Activated CD8-positive, alpha-beta memory T cell treated with anti-CD3 and anti-CD28 coated beads, Interleukin-2, amount 50 U/mL, for 1 hour (primary cell): ENCODE measurements around the gene B3GALT6.
A peak's percentile ranks its signal among the peaks of the same experiment; 100 is the strongest.
"Not testable (repeated sequence)": the region's sequence is repeated elsewhere in the genome, so short reads cannot be mapped to it uniquely, and the experiment has no call there.

ENCODE experiments used
- DNase-seq: peaks from one replicate; pipeline ENCODE4 v3.0.0-alpha.2; 2020; ENCODE audit errors: extremely low read depth

B3GALT6 gene

DNA sequence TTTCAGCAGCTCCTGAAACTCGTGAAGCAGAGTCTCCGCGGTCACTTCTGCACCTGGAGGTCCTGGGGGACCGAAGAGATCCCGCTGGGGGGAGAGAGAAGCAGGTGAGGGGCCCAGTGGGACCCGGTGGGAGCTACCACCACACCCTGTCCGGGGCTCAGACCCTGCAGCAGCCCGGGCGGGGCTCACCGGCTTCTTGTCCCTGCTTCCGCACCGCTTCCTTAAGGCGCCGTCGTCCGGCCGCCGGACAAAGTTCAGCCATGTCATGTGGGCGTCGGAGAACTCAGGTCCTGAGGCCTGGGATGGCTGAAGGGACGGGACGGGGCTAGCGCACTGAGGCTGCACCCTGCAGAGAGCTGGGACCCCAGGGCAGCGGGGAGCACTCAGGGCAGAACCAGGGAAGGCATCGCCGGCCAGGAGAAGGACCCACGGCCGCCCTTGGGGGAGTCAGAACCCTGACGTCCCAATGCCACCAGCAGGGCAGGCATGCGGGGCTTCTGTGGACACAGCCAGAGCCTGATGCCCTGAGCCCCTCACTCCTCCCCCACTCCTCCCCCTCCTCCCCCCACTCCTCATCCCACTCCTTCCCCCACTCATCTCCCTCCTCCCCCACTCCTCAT is 12.3 kb downstream of the B3GALT6 start:
- DNase-seq, result no peak

DNA sequence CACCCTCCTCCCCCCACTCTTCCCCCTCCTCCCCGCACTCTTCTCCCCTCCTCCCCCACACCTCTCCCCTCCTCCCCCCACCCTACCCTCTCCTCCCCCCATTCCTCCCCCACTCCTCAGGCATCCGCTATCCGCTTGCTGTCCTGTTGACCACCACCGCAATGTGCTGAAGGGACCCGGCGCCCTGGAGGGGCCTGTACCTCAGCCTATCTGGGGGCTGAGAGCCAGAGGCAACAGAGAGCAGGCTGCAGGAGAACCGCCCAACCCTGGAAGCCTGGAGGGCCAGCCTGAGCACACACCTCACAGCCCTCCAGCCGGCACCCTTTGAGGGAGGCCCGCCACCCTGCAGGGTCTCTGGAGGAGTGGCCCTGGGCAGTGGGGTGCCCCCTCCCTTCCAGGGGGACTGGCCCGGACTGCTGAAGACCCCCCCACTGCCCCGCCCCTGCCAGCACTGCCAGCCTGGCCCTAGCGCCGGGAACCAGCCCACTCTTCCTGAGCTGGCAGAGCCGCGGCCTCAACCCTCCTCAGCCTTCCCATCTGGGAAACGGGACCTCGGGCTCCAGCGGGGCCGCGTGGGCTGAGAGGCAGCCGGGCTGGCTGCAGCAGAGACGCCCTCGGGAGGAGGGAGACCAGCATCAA is 13.3 kb downstream of the B3GALT6 start:
- no peak for DNase-seq

DNA sequence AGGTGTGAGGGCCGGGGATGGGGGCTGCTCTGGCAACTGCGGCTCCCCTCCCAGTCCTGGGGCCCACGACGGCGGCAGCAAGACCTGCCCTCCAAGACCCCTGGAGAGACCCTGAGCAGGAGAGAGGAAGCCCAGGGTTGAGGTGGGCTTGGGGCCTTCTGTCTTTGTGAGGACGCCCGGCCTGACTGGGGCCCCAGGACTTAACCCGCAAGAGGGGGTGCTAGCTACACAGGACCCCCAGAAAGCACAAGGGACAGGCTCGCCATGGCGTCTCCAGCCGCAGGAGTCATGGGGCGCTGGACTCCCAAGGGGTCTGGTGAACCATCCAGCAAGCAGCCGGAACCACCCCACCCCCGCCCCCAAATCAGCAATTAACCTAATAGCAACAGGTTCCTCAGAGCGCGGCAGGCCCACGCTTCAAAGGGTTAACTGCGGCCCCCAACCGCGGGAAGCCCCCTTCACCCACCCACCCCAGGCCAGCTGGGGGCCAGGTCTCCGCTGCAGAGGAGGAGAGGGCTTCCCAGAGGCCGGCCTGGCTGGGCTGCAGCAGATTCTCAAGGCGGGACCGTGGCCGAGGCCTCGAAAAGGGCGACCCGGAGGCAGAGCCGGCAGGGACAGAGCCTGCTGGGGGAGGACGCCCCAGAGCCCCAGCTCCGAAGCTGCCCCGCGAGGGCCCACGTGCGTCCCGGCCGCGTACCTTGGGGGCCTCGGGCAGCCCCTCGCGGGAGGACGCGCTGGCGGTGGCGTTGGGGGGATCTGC is 14.0 kb downstream of the B3GALT6 start:
- no peak for DNase-seq

DNA sequence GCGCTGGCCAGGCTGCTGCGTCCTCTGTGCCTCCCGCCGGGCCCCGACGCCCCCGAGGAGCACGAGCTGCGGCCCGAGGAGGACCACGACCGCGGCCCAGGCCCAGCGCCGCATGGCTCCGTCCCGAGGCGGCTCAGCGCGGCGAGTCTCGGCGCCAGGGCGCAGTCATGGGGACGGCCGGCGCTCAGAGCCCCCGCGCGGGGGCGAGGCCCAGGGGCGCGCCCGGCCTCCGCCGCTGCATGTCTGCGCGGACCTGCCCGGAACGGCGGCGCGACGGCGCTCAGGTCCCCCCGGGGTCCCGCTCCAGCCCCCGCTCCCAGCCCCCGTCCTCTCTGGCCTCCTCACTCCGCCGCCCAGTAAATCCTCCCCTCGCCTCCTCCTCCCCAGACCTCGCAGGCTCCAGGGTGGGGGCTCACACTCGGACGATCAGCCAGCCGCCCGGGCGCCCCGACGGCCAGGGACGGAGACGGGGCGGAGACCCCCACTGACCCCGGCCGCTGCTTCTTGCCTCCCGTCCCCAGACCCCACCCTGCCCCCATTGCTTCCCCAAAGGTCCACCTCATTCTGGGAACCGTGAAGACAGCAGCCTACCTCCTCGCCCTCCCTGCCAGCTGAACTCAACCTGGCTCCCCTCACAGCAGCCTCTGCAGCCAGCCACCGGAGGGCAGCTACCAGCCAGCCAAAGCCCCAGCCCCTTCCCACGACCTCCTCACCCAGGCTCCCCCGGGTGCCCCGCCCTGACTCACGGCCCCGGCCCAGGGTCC is 14.7 kb downstream of the B3GALT6 start, which contains the start of gene C1QTNF12:
Gene C1QTNF12 (minus strand): TSS at position 146 of the 764 bp plus-strand sequence. CDS start 32 bp downstream, at position 114.
- DNase-seq, result no peak

DNA sequence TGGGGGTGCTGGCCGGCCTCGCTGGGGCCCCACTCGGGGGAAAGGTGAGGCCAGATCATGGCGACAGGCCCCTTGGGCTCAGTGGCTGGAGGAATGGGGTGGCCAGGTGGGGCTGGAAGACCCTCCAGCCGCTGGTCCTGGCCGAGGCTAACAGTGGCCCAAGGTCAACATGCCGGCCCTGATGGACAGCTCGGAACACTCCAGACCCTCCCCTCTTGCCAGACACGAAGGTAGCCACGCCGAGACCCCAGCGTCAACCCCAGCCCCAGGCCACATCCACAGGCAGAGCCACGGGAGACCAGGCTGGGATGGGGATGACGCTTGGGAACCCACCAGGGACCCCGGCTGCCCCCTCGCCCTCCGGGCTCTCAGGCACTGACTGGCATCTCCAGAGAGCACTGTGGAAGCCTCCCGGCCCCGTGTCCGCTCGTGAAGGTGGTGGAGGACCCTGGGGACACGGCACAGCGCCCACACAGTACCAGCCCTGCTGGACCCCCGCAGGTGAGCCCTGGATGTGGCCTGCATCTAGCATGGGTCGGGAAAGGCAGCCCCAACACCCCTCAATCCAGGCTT is 15.4 kb downstream of the B3GALT6 start:
- DNase-seq, result no peak

DNA sequence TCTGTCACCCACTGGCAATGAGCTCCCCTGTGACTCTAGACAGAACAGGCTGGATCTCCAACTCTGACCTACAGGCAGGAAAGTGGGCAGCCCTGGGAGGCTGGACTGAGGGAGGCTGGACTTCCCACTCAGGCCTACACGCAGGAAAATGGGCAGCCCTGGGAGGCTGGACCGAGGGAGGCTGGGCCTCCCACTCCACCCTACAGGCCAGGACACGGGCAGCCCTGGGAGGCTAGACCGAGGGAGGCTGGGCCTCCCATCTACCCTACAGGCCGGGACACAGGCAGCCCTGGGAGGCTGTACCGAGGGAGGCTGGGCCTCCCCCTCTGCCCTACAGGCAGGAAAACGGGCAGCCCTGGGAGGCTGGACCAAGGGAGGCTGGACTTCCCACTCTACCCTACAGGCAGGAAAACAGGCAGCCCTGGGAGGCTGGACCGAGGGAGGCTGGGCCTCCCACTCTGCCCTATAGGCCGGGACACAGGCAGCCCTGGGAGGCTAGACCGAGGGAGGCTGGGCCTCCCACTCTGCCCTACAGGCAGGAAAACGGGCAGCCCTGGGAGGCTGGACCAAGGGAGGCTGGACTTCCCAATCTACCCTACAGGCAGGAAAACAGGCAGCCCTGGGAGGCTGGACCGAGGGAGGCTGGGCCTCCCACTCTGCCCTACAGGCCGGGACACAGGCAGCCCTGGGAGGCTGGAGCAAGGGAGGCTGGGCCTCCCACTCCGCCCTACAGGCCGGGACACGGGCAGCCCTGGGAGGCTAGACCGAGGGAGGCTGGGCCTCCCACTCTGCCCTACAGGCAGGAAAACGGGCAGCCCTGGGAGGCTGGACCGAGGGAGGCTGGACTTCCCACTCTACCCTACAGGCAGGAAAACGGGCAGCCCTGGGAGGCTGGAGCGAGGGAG is 16.2 kb downstream of the B3GALT6 start:
- DNase-seq, result not testable (repeated sequence)

DNA sequence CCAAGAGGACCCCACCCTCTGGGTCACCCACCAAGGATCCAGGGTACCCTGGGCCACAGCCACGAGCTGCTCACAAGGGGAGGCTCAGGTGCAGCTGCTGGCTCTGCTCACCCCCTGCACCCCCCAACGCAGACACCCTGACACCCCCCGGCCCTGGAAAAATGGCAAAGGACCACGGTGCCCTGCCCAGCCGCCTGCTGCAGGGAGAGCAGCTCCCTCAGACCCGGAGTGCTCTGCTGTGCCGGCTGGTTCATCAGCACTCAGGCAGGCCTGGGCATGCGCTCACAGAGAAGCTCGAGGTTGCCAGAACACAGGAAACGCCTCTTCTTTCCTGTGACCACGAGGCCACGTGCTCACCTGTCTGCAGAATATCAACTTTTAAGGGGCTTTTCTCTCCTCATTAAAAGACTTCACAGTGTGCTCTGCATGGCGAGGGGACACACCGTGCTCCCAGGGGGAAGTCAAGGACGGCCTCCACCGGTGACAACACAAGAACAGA is 18.8 kb downstream of the B3GALT6 start:
- peak; percentile 51 for DNase-seq

DNA sequence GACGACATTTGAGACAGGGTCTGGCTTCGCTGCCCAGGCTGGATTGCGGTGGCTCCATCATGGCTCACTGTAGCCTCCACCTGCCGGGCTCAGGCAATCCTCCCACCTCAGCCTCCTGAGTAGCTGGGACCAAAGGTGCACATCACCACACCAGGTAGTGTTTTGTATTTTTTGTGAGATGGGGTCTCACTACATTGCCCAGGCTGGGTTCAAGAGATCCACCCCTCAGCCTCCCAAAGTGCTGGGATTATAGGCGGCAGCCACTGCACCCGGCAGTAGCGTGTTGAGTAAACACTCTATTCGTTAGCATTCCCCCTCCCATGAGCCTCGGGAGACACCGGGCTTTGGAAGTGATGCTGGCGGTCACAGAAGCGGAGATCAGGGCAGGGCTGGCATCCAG is 21.3 kb downstream of the B3GALT6 start:
- no peak for DNase-seq

DNA sequence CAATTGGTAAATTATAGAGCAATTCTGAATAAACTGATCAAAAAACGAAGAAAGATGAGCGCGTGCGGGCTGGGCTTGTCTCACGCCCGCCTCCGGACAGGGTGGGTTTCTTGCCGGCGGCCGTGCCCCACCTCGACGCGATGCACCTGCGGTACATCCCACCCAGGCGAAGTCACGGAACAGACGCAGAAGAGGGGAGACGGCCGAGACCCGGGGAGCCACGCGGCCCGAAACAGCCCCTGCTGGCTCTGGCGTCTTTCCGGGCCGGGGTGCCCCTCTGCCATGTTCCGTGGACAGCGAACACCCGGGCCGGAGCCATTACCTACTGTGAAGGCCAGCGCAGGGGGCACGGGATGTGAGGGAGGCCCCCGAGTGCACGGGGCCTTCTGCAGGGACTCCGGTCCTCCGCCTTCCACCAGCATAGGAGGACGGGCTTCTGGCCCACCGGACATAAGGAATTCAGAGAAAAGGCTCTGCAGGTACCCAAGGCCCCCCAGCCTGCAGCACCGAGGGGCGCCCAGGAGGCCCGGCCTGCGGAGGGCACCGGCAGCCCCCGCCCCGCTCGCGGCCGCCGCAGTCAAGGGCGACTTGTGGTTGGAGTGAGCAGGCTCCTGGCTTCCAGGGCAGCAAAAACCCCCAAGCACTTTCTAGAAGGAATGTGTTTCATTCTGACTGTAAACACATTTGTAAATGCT is 22.1 kb downstream of the B3GALT6 start:
- DNase-seq, result no peak

DNA sequence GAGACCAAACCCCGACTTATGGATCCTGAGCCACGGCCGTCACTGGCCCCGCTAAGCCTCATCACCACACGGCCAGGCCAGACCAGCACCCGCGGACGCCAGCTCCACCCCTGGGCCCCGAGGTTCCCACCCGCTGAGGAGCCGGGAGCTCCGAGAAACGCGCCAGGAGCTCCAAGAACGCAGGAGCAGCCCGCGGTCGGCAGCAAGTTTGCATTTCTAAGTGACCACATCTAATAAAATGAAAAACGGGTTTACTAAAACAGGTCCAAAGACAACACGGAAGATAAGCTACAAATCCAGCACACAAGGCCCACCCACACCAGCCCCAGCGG is 22.6 kb downstream of the B3GALT6 start:
- DNase-seq, result no peak

DNA sequence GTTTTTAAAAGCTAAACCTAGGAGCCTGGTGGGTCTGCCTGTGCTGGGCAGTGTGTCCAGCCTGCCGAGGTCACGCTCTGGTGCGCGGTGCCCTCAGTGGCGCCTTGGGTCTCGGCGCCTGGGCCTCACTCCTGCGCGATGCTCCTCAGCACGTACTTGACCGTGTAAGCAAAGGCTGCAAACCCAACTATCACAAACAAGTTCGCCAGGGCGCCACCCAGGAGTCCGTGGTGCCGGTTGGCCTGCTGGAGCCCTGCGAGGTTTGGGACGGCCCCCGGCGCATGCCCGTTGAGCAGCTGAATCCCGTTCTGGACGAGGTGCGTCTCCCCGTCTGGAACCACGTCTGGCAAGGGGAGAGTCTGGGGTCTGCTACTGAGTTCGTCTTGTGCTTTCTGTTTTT is 23.0 kb downstream of the B3GALT6 start:
- no peak for DNase-seq

DNA sequence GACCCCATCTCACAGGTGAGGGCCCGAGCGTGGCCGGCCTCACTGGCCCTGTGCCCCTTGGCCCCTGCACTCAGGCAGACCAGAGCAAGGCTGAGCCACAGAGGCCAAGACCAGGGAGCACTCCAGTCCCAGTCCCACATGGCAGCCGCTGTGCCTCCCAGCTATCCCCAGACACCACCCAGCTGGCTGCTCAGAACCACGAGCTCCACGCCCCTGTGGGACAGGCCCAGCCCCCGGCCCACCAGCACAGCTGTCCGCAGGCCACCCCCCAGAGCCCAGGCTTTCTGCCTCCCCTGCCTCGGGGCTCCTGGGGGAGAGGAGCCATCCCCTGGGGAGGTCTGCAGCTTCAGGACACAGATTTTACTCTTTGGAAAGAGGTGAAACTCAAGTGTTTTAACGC is 23.6 kb downstream of the B3GALT6 start:
- no peak for DNase-seq

DNA sequence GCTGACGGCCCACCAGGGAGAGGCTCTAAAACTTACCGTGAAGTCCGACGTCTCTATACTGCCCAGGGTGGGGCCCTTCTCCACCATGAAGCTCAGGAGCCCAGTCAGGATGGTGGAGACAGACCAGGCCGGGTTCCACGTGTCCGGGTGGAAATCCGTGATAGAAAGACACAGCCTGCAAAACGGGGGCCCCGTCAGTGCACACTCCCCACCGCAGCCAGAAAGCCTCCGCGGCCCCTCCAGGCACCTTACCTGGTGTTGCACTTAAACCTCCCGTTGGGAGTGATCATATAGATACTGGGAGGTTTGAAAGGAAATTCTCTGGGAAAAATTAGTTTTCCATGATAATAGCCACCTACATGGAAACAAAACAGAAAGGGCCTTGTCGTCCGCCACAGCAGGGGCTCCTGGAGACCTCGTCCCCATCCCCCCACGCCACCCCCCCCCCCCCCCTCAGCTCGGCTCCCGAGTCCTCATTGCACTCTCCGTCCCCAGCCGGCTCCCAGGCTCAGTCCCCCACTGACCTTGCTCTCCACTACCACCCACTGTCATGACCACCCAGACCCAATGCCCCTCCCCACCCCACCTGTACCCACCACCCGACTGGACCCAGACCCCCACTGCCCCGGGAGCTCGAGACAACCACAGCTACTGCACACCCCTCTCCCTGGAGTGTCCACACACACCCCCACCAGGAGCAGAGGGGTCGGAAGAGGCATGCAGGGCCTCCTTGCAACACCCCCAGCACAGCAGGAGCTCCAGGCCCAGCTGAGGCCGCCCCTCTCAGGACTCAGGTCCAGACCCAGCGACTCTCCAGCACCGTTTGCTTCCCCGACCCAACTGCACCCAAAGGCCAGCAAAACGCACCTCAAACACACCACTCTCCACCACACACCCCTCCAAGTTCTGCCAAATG is 25.2 kb downstream of the B3GALT6 start:
- no peak for DNase-seq

DNA sequence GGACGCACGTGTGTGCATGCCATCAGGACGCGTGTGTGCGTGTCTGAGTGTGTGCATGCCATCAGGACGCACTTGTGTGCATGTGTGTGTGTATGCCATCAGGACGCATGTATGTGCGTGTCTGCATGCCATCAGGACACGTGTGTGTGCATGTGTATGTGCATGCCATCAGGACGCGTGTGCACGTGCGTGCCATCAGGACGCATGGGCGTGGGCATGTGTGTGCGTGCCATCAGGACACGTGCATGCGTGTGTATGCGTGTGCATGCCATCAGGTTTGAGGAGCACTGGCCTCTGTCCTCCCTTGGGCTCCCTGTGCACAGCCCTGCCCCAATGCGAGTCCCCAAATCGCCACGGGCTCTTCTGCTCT is 27.1 kb downstream of the B3GALT6 start:
- DNase-seq, result no peak

DNA sequence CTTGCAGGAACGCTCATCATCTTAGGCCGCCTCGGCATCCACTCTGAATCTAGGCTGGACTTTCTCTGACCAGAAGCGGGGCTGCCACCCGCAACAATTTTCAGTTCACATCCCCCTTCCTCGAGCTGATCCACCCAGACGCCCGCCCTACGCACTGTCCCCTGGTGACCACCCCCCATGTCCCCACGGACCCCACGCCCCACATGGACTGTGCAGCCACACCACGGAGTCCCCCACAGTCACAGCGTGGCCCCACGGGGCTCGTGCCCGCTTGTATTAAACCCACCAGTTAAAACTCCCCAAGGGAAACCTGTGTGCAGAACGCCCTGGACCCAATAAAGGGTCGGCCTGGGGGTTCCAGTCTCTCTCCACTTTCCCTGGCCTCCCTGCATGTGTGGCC is 27.5 kb downstream of the B3GALT6 start:
- no peak for DNase-seq

DNA sequence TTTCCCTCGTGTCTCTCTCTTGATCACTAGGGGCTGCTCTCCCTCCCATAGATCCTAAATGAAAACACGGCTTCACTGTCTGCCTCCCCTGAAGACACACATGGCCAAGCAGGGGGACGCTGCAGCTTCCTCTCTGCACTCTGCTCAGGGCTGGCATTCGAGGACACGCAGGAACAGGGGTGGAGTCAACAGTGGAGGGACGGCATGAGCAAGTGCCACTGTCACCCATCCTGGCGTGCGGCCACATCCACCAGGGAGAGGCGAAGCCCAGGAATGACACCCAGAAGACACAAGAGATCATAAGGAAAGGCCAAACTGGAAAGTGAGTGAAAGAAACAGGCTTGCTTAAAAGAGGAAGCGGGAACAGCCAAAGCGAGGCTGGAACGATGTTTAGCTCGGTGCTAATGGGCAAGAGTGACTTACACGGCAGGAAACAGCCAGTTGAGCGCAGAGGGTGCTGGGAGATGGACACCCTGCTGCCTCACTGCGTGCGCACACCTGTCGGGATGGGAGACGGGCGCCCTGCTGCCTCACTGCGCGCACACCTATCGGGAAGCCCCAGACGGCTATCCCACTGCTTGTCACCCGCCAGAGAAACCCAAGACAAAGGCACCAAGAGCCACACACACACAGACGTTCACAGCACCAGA is 28.0 kb downstream of the B3GALT6 start:
- DNase-seq, result no peak

DNA sequence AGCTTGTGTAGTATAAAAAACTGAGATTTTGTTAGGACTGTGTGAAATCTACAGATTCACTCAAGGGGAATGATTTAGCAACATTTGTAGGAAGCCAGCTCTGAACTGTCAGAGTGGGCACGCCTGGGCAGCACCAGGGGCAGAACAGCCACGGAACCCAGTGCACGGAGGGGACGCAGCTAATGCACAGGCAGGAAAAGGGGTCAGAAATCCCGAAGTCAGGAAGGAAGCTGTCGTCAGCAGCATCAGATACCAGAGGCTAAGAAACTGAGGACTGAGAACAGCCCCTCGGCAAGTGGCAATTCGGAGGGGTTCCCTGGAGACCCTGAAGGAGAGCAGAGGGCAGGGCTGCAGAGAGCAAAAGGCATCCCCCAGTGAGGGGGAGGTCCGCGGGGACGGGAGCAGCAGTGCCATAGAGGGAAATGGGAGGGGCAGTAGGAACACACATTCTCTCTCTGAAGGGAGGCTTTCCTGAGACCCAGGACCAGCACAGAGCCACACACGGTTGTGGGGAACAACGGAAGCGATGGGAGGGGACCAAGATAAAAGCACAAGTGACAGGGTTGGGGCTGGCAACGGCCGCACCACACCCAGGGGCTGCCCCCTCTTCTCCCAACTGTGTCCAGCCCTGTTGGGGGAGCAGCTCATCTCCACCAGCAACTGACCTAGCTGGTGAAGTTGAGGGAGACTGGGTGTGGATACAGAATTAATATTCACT is 29.0 kb downstream of the B3GALT6 start:
- DNase-seq, result no peak

DNA sequence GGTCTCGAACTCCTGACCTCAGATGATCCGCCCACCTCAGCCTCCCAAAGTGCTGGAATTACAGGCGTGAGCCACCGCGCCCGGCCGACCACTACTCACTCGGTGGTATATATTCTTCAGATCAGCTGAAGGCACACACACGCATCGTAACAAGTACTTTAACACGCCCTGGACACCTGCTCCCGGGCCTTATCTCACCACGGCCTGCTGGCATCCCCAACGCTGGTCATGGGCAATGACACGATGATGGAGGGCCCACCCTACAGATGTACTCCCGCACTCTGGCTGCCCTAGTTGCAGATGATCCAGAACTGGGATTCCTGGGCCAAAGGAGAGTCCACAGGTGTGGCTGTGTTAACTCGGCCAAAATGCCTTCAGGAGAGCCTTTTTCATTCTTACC is 30.0 kb downstream of the B3GALT6 start:
- no peak for DNase-seq
